Measurements from ENCODE around the gene ERICH4. TPM values are rescaled to one million over a fixed set of nuclear protein-coding genes. Genes with fewer than 3 reads are reported as not detected.

Gene ERICH4
- polyA plus RNA-seq, 1 of the 3 experiments (the other 2 are of a cell fraction) = not detected

DNA sequence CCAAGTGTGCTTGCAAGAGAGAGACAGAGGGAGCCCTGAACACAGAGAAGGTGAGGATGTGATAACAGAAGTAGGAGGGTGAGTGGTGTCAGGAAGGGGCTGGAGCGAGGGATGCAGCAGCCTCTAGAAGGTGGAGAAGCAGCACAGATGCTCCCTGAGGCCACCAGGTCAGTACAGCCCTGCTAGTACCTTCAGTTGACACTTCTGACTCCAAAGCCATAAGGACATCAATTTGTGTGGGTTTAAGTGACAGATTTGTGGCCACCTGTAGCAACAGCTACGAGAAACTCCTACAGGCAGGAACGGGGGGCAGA, 6.9 kb downstream of the ERICH4 start:
- no peak for TF ChIP-seq NRF1 (IDR thresholded peaks at IDR 0.05; ENCODE audit: low read depth, low read length)
- TF ChIP-seq, protein P1, sequence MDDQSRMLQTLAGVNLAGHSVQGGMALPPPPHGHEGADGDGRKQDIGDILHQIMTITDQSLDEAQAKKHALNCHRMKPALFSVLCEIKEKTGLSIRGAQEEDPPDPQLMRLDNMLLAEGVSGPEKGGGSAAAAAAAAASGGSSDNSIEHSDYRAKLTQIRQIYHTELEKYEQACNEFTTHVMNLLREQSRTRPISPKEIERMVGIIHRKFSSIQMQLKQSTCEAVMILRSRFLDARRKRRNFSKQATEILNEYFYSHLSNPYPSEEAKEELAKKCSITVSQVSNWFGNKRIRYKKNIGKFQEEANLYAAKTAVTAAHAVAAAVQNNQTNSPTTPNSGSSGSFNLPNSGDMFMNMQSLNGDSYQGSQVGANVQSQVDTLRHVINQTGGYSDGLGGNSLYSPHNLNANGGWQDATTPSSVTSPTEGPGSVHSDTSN (IDR thresholded peaks at IDR 0.05) = no peak
- no peak for TF ChIP-seq EP300 (IDR thresholded peaks at IDR 0.05; ENCODE audit: borderline replicate concordance in 1 of 2, low read depth in 1 of 2, low read length in 1 of 2)
- TF ChIP-seq SMC3 (IDR thresholded peaks at IDR 0.05; ENCODE audit: low read depth, low read length) = no peak
- TF ChIP-seq MXI1 (IDR thresholded peaks at IDR 0.05; ENCODE audit: low read depth, low read length) = no peak
- TF ChIP-seq, protein P2, sequence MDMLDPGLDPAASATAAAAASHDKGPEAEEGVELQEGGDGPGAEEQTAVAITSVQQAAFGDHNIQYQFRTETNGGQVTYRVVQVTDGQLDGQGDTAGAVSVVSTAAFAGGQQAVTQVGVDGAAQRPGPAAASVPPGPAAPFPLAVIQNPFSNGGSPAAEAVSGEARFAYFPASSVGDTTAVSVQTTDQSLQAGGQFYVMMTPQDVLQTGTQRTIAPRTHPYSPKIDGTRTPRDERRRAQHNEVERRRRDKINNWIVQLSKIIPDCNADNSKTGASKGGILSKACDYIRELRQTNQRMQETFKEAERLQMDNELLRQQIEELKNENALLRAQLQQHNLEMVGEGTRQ (IDR thresholded peaks at IDR 0.05; ENCODE audit: borderline replicate concordance, low read depth, low read length) = no peak
- no peak for TF ChIP-seq TCF12 (IDR thresholded peaks at IDR 0.05)
- TF ChIP-seq, protein P3, sequence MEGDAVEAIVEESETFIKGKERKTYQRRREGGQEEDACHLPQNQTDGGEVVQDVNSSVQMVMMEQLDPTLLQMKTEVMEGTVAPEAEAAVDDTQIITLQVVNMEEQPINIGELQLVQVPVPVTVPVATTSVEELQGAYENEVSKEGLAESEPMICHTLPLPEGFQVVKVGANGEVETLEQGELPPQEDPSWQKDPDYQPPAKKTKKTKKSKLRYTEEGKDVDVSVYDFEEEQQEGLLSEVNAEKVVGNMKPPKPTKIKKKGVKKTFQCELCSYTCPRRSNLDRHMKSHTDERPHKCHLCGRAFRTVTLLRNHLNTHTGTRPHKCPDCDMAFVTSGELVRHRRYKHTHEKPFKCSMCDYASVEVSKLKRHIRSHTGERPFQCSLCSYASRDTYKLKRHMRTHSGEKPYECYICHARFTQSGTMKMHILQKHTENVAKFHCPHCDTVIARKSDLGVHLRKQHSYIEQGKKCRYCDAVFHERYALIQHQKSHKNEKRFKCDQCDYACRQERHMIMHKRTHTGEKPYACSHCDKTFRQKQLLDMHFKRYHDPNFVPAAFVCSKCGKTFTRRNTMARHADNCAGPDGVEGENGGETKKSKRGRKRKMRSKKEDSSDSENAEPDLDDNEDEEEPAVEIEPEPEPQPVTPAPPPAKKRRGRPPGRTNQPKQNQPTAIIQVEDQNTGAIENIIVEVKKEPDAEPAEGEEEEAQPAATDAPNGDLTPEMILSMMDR (IDR thresholded peaks at IDR 0.05) = no peak
- TF ChIP-seq JUND (IDR thresholded peaks at IDR 0.05) = no peak
- TF ChIP-seq CHD2 (IDR thresholded peaks at IDR 0.05; ENCODE audit: low read length, partially characterized antibody) = no peak
- no peak for TF ChIP-seq NFIC (IDR thresholded peaks at IDR 0.05; ENCODE audit: borderline replicate concordance)
- TF ChIP-seq TEAD4 (IDR thresholded peaks at IDR 0.05; ENCODE audit: borderline replicate concordance, insufficient read depth) = no peak
- TF ChIP-seq EZH2phosphoT487 (IDR thresholded peaks at IDR 0.05; ENCODE audit: borderline replicate concordance, low read depth) = no peak
- TF ChIP-seq TAF1 (IDR thresholded peaks at IDR 0.05; ENCODE audit: borderline replicate concordance, low read depth, low read length) = no peak
- TF ChIP-seq, protein P4, sequence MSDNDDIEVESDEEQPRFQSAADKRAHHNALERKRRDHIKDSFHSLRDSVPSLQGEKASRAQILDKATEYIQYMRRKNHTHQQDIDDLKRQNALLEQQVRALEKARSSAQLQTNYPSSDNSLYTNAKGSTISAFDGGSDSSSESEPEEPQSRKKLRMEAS (IDR thresholded peaks at IDR 0.05; ENCODE audit: low read depth) = no peak
- TF ChIP-seq MEF2A (IDR thresholded peaks at IDR 0.05; ENCODE audit: borderline replicate concordance, low read depth) = no peak
- TF ChIP-seq YY1 (IDR thresholded peaks at IDR 0.05; ENCODE audit: low read depth) = no peak
- TF ChIP-seq RXRA (IDR thresholded peaks at IDR 0.05; ENCODE audit: borderline replicate concordance, low read depth) = no peak
- TF ChIP-seq RFX5 (IDR thresholded peaks at IDR 0.05; ENCODE audit: low read length) = no peak
- Histone ChIP-seq H3K27ac (ENCODE audit: low read depth in 2 of 2, low read length in 1 of 2) (no peak overlapping the region), H3K4me1 (ENCODE audit: control insufficient read depth in 1 of 2, insufficient read depth in 2 of 2, low read depth in 1 of 2, low read length in 1 of 2) (no peaks in the 10 kb centered on the region), H3K9me2 (no peaks in the 10 kb centered on the region), H4K20me1 (ENCODE audit: insufficient read depth) (no peaks in the 10 kb centered on the region), H3K79me2 (ENCODE audit: insufficient read depth) (no peaks in the 10 kb centered on the region), H3K9ac (no peak overlapping the region), H3K9me3 (no peaks in the 10 kb centered on the region), H3F3A (replicated peaks; ENCODE audit: insufficient read depth) (no peaks in the 10 kb centered on the region), H3K27me3 (ENCODE audit: insufficient read depth) (peaks cover 81% of the 10 kb centered on the region), H3K4me3 (ENCODE audit: low read depth in 2 of 2, low read length in 1 of 2) (no peak overlapping the region), H3K4me2 (no peak overlapping the region), H2AFZ (ENCODE audit: low read depth) (no peak overlapping the region), H3K36me3 (replicated peaks in 1 of 2; ENCODE audit: control insufficient read depth in 1 of 2, insufficient read depth in 2 of 2, low read length in 1 of 2) (no peaks in the 10 kb centered on the region)
- 9% methylated on average over 3 of the region's 3 CpGs for whole genome bisulfite sequencing (ENCODE audit: low lambda C conversion rate)
- POLR2A ChIA-PET = interaction anchor here (0.6 kb wide), 1 partner anchor 65 kb away, joined by 4 read pairs; no protein-coding TSS in a partner anchor
- CTCF ChIA-PET = interaction anchor here (0.5 to 6.6 kb wide), 17 partner anchors 10 to 400 kb away, joined by 3 to 184 read pairs (median 5); partner anchors contain the start of genes CEACAM21 and DMAC2
- no peak for DNase-seq

Measured in SK-N-SH (cell line).